Activated naive CD4-positive, alpha-beta T cell treated with Interleukin-2 at 50 U/mL for 16 hours (primary cell): ENCODE data around the gene HCN3.
A peak's percentile ranks its signal among the peaks of the same experiment; 100 is the strongest.
"Not testable (repeated sequence)": the region's sequence is repeated elsewhere in the genome, so short reads cannot be mapped to it uniquely, and the experiment has no call there.

Source experiments
- DNase-seq: peaks from one replicate; pipeline ENCODE4 v3.0.0-alpha.2; 2020

Gene HCN3

DNA sequence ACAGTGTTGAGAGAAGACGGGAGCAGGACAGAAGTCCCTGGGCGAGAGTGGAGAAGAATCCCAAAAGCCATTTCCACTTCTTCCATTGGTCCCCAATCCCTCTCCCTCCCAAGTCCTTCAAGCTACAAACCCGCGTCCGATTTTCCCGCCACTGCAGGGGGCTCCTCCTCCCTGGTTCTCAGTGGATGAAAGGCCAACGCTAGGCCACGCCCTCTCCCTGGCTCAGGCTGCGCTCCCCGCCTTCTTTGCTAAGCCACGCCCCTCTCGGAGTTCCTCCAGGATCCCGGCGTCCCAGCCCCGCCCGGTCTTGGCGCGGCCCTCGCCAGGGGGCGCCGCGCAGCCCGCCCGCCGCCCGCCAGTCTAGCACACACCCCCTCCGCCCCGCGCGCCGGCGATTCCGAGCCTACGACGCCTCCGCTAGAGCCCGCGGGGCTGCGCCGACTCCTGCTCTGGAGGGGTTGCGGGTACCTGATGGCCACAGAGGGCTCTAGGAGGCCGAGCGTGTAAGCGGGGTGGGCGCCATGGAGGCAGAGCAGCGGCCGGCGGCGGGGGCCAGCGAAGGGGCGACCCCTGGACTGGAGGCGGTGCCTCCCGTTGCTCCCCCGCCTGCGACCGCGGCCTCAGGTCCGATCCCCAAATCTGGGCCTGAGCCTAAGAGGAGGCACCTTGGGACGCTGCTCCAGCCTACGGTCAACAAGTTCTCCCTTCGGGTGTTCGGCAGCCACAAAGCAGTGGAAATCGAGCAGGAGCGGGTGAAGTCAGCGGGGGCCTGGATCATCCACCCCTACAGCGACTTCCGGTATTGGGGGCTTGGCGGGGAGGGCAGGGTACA lies at the start of gene HCN3:
HCN3 (plus strand) TSS at position 394 of the 832 bp plus-strand sequence; CDS start at position 522, 128 bp downstream.
- peak; percentile 95 for DNase-seq

DNA sequence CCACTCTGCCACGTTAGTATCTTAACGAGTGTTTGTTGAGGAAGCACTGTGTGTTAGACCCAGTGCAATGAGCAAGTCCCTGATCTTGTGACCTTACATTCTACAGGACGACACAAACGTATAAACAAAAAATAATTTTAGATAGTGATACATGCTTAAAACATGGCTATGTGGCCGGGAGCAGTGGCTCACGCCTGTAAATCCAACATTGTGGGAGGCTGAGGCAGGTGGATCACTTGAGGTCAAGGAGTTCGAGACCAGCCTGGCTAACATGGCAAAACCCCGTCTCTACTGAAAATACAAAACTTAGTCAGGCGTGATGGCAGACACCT lies 49.2 kb upstream of the HCN3 start:
- no peak for DNase-seq

- not testable (repeated sequence) for DNase-seq
These were observed 46.0 kb upstream of the HCN3 start for GRCh38 chr1:155231302-155231701.

DNA sequence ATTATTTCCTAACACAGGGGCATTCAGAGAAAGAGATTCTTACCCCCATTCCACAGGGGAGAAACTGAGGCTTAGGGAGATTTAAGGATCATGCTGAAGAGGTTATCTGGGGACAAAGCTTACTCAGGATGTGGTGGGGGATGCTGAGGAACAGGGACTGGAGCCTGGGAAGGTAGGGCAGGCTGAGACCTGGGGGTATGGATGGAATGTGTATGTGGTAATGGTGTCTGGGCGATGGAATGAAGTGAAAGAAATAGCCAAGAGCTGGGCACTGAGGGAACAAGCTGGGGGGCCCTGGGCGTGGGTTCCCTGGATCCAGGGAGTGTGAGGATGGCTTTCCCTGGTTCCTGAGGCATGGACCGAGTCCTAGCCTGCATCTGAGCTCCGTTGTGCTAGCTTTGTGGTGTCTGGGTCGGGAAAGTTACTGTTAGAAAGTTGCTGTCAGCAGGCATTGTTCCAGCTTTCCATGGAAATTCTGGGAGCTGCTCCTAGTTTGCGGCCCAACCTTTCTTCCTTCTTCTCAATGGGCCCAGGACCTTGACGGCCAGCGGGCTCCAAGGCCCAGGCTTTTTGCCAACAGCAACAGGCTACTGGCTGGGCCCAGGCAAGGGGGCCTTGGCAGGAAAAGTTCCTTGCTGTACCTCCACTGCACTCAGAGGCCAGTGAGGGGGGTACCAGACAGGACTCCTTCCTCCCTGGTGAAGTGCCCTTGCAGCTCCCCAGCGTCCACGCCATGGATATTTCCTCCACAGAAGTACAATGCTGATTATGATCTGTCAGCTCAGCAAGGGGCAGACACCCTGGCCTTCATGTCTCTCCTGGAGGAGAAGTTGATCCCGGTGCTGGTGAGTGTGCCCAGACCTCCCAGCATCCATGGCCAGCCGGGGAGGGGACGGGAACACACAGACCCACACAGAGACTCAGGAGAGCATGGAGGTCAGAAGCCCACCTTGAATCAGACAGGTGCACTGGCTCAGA lies 45.0 kb upstream of the HCN3 start:
- not testable (repeated sequence) for DNase-seq

DNA sequence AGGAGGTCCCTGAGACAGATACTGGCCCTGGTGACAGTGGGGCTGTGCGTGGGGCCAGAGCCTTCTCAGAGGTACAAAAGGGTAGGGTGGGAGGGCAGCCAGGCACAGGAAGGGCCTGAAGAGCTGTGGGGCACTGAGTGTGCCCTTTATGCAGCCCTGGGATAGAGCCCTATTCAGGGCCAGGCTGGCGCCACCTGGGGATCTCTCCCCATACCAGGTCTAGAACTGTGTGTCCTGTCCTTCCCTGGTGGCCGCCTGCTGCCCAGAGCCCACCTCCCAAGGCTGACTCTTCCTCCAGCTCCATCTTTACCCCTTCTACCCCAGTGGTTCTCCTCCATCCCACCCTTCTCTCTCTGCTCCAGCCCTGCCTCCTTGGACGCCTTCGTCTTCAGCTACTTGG lies 43.8 kb upstream of the HCN3 start:
- DNase-seq: not testable (repeated sequence)

DNA sequence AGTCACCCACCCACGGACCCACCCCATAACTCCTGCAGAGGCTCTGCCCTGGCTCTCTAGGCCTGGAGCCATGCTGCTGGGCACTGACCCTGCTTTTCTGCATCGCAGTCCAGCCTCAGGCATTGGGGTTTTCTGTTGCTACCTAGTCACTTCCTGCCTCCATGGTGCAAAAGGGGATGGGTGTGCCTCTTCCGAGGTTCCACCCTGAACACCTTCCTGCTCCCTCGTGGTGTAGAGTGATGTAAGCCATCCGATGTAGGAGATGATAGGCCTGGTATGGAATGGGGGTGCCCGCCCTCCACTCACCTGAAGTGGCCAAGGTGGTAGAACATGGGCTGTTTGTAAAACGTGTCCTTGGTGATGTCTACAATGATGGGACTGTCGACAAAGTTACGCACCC lies 41.9 kb upstream of the HCN3 start:
- not testable (repeated sequence) for DNase-seq

- no peak for DNase-seq
These were observed 40.8 kb upstream of the HCN3 start for GRCh38 chr1:155236451-155236850.

DNA sequence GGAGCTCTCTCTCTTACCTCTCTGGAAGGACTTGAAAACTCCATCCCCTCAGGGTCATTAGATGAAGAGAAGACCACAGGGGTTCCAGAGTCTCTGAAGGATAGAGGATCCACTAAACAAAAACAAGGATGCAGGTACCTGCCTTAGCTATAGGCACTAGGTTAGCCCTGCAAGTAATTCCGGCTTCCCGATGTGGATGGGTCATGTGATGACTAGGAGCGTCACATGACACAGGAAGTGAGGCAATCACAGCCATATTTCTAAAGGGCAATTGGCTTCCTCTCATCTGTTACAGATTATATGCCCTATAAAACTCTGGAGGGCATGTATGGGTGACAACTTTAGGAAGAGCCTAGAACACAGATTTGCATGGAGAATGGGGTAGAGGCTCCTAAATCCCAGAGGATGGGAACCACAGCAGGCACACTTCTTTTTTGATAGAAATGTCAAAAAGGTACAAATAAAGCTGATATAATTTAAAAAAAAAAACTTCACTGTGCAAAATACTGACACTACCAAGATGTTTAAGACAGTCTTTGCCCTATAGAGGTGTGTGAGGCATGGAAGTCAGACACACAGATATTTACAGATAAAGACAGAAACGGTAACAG lies 36.1 kb upstream of the HCN3 start:
- DNase-seq: peak; percentile 66

DNA sequence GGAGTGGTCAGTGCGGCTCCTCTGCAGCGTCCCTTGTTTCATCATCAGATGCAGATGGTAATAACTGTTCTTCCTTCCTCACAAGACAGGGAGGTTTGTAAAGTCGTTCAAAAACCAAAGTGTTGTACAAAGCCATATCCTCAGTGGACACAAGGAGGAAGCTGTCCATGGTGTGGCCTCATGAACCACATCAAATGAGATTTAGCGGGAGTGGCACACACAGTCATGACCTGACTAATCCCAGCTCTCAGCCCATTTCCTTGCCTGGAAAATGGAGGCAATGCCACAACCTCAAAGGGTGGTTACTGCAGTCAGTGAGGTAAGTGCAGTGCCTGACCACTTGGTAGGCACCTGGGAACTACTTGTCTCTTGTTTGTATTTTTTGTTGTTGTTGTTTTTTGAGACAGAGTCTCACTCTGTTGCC lies 35.4 kb upstream of the HCN3 start:
- no peak for DNase-seq

- DNase-seq: no peak
These were observed 34.4 kb upstream of the HCN3 start for GRCh38 chr1:155242805-155243358.

DNA sequence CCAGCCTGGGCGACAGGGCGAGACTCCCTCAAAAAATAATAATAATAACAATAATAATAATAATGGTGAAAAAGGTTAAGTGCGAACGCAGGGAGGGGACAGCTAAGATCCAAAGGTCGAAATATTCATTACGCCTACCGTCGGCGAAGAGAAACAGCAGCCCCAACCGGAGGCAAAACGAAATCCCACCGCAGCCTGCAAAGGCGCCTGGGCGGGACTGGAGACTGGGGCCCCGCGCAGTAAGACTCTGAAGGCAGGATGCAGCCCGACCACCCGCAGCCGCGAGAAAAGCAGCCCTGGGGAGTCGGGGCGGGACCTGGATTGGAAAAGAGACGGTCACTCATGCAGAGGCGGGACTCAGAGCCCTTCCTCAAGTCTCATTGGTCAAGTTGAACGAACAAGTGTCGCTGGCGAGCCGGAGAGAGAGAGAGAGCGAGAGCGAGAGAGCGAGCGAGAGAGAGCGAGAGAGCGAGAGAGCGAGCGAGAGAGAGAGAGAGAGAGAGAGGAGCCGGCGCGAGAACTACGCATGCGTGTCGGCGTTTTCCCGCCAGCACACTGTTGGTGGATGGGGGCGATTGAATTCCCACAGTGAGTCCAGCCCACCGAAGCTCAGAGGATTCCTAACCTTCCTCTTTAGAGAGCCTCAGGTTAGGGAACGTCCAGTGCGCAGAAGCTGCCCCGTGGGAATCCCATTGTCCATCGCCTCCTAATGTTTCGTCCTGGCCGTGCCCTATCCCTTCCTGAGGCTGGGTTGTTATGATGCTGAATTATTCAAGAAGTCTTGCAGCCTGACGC lies 32.7 kb upstream of the HCN3 start:
- DNase-seq: peak; percentile 90

DNA sequence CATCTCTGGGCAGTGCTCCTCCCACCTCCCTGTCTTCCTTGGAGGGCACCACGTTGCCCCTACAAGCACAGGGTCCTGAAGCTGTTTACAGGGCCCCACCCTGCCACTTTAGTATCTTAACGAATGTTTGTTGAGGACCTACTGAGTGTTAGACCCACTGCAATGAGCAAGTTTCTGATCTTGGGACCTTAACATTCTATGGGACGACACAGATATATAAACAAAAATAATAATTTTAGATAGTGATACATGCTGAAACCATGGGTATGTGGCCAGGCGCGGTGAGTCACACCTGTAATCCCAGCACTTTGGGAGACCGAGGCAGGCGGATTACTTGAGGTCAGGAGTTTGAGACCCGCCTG lies 32.1 kb upstream of the HCN3 start:
- no peak for DNase-seq

- DNase-seq: not testable (repeated sequence)
These were observed 30.5 kb upstream of the HCN3 start for GRCh38 chr1:155246796-155247195.

DNA sequence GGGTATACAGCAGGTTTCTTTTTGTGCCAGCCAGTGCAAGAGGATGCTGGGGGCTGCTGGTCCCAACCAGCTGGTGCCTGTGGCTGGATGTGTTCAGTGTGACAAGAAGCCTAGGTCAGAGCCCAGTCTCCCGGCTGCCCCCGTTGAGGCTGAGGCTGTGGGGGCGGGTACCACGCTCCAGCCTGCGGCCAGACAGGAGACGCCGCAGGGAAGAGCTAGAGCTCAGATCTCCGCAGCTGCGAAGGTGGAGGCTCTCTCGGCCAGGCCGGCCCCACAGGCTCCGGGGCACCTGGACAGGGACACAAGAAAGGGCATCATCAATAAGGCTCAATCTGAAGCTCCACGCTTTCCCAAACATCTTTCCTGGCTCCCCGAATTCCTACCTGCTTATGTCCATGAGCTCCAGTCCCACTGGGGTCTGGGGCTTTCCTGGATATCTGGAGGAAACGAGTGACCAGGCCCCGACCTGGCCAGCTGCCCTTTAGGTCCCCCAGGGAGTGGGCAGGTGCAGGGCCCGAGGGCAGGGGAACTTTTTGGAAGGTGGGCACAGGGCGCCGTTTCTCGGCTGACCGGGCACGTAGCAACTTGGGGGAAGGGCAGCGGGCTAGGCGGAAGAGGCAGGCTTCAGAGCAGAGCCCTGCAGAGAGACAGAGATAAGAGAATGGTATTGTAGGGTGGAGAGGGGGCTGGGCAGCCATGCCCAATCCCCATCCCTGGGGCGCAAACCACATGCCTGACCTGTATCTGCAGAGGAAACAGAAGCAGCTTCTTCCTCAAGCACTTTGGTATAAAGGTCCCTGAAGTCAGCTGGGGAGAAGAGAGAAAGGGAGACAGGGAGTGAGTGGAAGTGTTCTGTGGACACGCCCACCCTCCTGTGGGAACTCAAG lies 29.4 kb upstream of the HCN3 start:
- DNase-seq: no peak

DNA sequence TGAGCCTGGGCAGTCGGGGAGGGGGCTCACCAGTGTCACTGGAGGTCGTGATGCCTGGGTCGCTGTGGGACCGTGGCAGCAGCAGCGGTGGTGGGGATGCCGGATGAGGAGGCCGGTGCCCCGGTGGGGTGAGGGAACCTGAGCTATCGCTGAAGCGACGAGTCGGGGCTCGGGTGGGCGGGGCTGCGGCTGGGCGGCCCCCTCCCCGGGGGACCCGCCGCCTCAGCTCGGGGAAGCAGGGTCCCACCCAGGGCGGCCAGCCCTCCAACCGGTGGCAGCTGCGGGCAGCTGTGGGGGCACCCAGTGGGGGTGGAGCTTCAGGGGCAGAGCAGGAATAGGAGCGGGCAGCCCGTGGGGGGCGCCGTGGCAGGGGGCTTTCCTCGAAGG lies 27.0 kb upstream of the HCN3 start:
- no peak for DNase-seq

GRCh38 chr1:155250633-155251449 lies 26.4 kb upstream of the HCN3 start:
- DNase-seq: peak; percentile 96

- no peak for DNase-seq
These were observed 25.7 kb upstream of the HCN3 start for GRCh38 chr1:155251566-155251965.

DNA sequence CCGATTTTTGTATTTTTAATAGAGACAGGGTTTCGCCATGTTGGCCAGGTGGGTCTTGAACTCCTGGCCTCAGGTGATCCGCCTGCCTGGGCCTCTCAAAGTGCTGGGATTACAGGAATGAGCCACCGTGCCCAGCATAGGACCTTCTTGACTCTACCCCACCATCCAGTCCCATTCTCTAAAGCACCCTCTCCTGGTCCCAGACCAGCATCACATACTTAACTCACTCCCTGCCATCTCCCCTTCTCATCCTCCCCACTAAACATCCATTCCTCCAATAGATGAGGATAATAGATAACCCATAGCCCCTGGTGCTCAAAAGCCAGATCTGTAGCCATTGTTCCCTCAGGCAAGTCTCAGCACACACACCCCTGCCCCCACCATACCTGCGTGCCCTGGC lies 24.1 kb upstream of the HCN3 start:
- no peak for DNase-seq

GRCh38 chr1:155253797-155254196 lies 23.5 kb upstream of the HCN3 start:
- DNase-seq: no peak

- DNase-seq: no peak
These were observed 23.0 kb upstream of the HCN3 start for GRCh38 chr1:155254228-155254713.
